Ascending aorta (tissue), 2 donors: ENCODE results near the gene KRT77. TPM values are rescaled to one million over a fixed set of nuclear protein-coding genes. Genes with fewer than 3 reads are reported as not detected.
A peak's percentile ranks its signal among the peaks of the same experiment; 100 is the strongest.

Experiments
- DNase-seq, 2 donors: peaks; one replicate each; pipeline ENCODE4 v3.0.0-alpha.2; 2019; ENCODE audit warnings: low spot score in 2 of 2
- H3K27ac ChIP-seq, 2 donors: fragments of 200-600 bp; sonication (generic); one replicate each; pipeline ENCODE4 v1.5.1; 2016 to 2017; ENCODE audit warnings: mild to moderate bottlenecking in 1 of 2
- H3K27me3 ChIP-seq: fragments of 200-600 bp; sonication (generic); one replicate; pipeline ENCODE4 v1.5.1; 2017
- H3K36me3 ChIP-seq, 2 donors: fragments of 200-600 bp; sonication (generic); one replicate each; pipeline ENCODE4 v1.5.1; 2016
- H3K4me1 ChIP-seq, 2 donors: fragments of 200-600 bp; sonication (generic); one replicate each; pipeline ENCODE4 v1.5.1; 2016 to 2017; ENCODE audit warnings: mild to moderate bottlenecking in 1 of 2
- H3K4me3 ChIP-seq, 2 donors: fragments of 200-600 bp; sonication (generic); one replicate each; pipeline ENCODE4 v1.5.1; 2016 to 2017; ENCODE audit warnings: mild to moderate bottlenecking in 1 of 2
- H3K9me3 ChIP-seq, 2 donors: fragments of 200-600 bp; sonication (generic); one replicate each; pipeline ENCODE4 v1.5.1; 2016
- intact Hi-C: fragments of 100-400 bp; cut with DNase I; formaldehyde crosslinking; loops from one replicate; pipeline ENCODE4 v1.15.1; 2023
- total RNA-seq: library from RNA; depleted of rRNA; stranded (reverse); fragments of >200 nt; gene quantifications from one replicate; pipeline ENCODE4 v1.1.0, GENCODE V29; 2016
- TF ChIP-seq, protein P1 (sequence below), 3 experiments: fragments of 200-600 bp in 2 of 3; fragments of 450-650 bp in 1 of 3; sonication (generic) in 2 of 3; IDR thresholded peaks; one replicate each; pipeline ENCODE4 v1.5.1; 2016 to 2019; ENCODE audit warnings: antibody characterized with exemption in 3 of 3, mild to moderate bottlenecking in 1 of 3, moderate library complexity in 1 of 3

The KRT77 gene
- total RNA-seq, 1 donor from 2014 or later = not detected

DNA sequence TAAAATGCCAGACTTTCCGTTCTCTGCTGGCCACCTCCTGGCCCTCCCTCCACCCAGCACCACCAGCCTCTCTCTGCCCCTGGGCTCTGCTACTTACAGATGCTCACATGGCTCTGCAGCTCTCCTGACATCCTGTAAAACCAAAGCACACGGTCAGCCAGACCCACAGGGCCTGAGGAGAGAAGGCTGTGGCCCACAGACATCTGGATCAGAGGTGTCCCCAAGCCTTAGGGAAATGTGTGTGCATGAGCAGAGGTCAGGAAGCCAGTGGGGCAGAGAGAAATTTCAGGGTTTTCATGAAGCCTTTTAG lies 11.5 kb downstream of the KRT77 start:
- no peak overlapping the region for H3K27ac ChIP-seq
- no peaks in the 10 kb centered on the region for H3K36me3 ChIP-seq
- no peak overlapping the region for H3K4me3 ChIP-seq
- H3K4me1 ChIP-seq = peaks cover 5 to 6% of the 10 kb centered on the region in 2 donors
- no peaks in the 10 kb centered on the region for H3K9me3 ChIP-seq
- intact Hi-C loops = no loop called here
- TF ChIP-seq, protein P1, sequence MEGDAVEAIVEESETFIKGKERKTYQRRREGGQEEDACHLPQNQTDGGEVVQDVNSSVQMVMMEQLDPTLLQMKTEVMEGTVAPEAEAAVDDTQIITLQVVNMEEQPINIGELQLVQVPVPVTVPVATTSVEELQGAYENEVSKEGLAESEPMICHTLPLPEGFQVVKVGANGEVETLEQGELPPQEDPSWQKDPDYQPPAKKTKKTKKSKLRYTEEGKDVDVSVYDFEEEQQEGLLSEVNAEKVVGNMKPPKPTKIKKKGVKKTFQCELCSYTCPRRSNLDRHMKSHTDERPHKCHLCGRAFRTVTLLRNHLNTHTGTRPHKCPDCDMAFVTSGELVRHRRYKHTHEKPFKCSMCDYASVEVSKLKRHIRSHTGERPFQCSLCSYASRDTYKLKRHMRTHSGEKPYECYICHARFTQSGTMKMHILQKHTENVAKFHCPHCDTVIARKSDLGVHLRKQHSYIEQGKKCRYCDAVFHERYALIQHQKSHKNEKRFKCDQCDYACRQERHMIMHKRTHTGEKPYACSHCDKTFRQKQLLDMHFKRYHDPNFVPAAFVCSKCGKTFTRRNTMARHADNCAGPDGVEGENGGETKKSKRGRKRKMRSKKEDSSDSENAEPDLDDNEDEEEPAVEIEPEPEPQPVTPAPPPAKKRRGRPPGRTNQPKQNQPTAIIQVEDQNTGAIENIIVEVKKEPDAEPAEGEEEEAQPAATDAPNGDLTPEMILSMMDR (IDR thresholded peaks at IDR 0.05) = no peak
- no peak for DNase-seq
- no peaks in the 10 kb centered on the region for H3K27me3 ChIP-seq

DNA sequence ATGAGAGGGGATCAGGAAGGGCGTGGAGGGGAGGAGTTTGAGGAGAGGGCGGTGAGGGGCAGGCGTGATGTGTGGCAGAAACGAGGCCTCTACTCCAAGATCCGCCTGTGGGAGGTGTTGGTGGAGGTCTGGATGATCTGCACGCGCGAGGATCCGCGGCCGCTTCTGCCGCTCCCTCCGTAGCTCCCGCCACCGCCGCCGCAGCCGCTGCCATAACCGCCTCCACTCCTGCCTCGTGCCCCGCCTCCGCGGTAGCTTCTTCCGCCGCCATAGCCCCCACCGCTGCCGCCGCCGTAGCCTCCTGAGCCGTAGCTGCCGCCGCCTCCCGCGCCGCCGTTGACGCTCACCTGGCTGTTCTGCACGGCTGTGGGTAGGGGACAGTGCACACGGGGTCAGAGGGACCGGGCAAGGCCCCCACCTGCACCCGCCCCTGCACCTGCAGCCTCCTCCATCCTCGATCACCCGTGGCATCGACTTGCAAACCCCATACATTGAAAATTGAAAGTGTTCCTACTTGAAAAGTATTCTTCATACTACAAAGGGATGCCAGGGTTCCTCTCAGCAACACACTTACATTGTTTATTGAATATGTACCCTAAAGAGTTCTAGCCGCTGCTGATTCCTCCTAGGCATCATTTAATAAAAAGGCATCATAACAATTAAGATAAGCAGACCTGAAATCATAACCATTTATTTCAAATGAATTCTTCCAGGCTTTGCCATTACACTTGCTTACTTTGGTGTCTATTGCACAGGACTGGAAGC lies 12.1 kb downstream of the KRT77 start:
- DNase-seq = no peak
- TF ChIP-seq, protein P1 (IDR thresholded peaks at IDR 0.05) = no peak
- Histone ChIP-seq H3K9me3 (no peaks in the 10 kb centered on the region), H3K27me3 (no peaks in the 10 kb centered on the region), H3K4me3 (peak overlapping the region; percentile 39 to 56), H3K36me3 (no peaks in the 10 kb centered on the region), H3K4me1 (peaks cover 5 to 6% of the 10 kb centered on the region in 2 donors), H3K27ac (no peak overlapping the region)
- intact Hi-C loops = no loop called here

DNA sequence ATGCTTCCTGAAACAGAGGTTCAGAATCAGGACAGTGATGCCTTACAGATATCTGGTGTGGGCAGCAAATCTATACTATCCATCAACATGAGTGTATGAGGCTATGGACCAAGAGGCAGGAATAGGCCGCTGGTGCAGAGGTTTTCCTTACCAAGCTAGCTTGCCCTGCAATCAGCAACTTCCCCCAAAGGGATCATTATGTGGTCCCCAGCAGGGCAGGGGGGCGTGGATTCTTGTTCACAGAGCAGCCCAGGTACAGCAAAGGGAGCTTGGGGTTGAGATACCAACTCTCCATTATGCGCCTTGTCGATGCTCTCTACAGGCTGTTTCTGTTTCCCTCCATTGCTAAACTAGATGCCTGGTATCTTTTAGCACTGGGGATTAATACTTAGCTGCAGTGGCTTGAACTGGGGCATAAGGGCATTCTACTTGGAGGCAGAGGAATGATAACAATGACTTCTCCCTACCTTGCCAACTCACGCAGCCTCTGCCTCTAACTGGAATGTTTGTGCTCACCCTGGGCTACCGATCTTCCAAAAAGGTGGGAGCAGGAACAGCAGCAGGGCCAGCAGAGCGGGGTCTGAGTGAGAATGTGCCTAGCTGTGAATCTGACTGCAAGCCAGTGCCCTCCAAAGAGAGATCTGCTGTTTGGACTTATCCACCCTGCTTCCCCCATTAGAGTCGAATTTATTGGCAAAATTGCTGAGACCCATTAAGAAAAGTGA lies 12.8 kb downstream of the KRT77 start:
- Histone ChIP-seq H3K9me3 (no peaks in the 10 kb centered on the region), H3K4me3 (peak overlapping the region; percentile 39 to 56), H3K36me3 (no peaks in the 10 kb centered on the region), H3K27ac (no peak overlapping the region), H3K4me1 (peaks cover 5 to 6% of the 10 kb centered on the region in 2 donors), H3K27me3 (no peaks in the 10 kb centered on the region)
- intact Hi-C loops = no loop called here
- no peak for DNase-seq
- TF ChIP-seq, protein P1 (IDR thresholded peaks at IDR 0.05) = no peak

DNA sequence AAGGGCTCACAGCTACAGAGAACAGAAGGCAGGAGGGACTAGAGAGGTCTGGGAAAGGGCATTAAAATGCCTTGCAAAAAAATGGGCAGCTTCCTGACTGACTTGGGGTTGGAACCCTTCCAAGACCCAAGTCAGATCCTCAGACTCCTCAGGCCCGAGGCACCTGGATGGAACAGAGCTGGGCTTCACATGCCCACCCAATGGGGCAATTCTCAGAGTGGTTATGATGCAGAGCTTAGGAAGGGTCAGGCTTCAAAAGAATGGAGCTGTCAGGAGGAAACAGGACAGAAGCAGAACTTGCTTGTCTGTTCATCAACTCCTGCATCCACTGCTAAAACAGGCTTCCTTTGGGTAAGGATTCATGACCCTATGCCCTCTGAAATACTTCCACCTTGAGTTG lies 13.4 kb downstream of the KRT77 start:
- peaks cover 5 to 6% of the 10 kb centered on the region in 2 donors for H3K4me1 ChIP-seq
- intact Hi-C loops = no loop called here
- TF ChIP-seq, protein P1 (IDR thresholded peaks at IDR 0.05) = no peak
- H3K9me3 ChIP-seq = no peaks in the 10 kb centered on the region
- no peaks in the 10 kb centered on the region for H3K27me3 ChIP-seq
- no peak overlapping the region for H3K27ac ChIP-seq
- DNase-seq = no peak
- no peaks in the 10 kb centered on the region for H3K36me3 ChIP-seq
- no peak overlapping the region for H3K4me3 ChIP-seq

DNA sequence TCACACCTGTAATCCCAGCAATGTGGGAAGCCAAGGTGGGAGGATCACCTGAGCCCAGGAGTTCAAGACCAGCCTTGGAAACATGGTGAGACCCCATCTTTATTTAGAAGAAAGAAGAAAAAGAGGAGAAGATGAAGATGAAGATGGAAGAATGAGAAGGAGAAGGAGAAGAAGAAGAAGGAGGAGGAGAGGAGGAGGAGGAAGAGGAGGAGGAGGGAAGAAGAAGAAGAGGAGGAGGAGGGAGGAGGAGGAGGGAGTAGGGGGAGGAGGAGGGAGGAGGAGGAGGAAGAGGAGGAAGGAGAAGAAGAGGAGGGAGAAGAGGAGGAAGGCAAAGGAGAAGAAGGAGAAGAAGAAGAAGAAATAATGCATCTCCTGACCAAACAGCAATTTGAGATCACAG lies 14.1 kb downstream of the KRT77 start:
- Histone ChIP-seq H3K27me3 (no peaks in the 10 kb centered on the region), H3K9me3 (no peaks in the 10 kb centered on the region), H3K36me3 (no peaks in the 10 kb centered on the region)

More for the DNA sequence above, 14.1 kb downstream of the KRT77 start:
- TF ChIP-seq, protein P1 (IDR thresholded peaks at IDR 0.05) = no peak
- Histone ChIP-seq H3K4me3 (no peak overlapping the region), H3K27ac (no peak overlapping the region), H3K4me1 (peaks cover 5 to 6% of the 10 kb centered on the region in 2 donors)
- DNase-seq = no peak
- intact Hi-C loops = no loop called here
